Activated T-helper 9 cell treated with anti-CD3 and anti-CD28 coated beads, Interleukin-2, amount 50 U/mL, for 16 hours (primary cell): ENCODE data around the gene KCNJ10.
A peak's percentile ranks its signal among the peaks of the same experiment; 100 is the strongest.
"Not testable (repeated sequence)": the region's sequence is repeated elsewhere in the genome, so short reads cannot be mapped to it uniquely, and the experiment has no call there.

Source experiments
- DNase-seq: peaks from one replicate; pipeline ENCODE4 v3.0.0-alpha.2; 2020; ENCODE audit warnings: low read depth

The KCNJ10 gene

DNA sequence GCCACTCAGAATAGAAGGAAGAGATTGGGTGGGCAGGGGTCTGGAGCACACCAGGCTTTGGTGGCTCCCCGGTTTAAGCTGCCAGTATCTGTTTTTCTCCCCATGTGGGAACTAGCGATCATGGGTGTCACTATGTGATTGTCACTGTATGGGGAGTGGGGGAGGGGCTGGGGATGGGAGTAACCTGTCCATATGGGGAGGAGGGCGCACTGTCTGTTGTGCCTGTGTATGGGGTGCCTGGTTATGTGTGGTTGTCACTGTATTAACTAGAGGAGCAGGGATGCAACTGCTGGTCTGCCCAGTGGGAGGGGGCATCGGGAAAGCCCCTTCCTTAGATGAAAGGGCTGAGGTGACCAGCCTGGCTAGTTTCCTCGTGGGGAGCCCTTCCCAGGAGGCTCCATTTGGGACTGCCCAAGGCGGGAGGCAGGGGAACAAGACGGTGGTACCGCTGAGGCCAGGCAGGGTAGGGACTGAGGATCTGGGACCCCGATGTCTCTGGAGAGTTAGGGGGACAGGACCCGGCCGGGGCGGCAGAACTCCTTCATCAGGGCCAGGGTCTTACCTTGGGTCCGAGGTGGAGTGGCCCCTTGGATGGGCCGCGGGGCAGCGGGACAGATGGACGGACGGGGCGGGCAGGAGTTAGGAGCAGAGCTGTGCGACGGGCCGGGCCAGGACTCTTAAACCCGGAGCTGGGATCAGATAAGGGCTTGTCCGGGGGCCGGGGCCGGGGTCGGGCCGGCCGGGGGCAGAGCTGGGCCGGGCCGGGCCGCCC, at the start of gene KCNJ10:
Gene KCNJ10, minus strand, starts transcription at position 701 of the 772 bp plus-strand sequence. CDS start 27,628 bp downstream, outside the sequence.
- no peak for DNase-seq

DNA sequence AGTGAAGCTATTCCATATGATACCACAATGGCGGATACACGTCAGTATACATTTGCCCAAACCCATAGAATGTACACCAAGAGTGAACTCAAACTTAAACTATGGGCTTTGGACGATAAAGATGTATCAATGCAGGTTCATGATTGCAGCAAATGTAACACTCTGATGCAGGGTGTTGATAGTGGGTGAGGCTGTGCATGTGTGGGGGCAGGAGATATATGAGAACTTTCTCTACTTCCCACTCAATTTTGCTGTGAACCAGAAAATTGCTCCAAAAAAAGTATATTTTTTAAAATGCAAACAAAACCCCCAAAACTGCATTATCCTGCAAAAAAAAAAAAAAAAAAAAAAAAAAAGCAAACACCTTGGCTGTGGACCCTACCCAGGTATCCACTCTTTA, 49.0 kb upstream of the KCNJ10 start:
- DNase-seq, result no peak

DNA sequence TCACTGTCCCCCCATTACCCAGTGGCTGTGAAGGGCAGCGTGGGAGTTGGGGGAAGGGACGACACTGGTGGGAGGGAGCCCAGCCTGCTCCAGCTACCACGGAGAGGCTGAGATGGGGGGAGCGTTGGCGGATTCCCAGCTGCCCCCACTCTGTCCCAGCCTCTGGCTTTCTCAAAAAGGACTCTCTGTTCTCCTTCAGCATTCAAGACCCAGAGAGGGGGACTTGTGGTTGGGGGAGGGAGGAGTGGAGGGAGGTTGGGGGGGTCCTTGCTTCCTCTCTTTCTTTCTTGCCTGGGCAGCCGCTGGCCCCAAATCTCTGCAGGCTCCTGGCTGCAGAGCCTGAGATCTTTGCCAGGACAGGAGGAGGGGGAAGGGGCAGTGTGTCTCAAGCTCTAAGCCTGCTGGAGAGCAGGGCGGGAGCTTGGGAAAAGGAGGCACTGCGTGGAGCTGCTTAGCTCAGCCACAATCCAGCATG, 47.8 kb upstream of the KCNJ10 start:
- no peak for DNase-seq

DNA sequence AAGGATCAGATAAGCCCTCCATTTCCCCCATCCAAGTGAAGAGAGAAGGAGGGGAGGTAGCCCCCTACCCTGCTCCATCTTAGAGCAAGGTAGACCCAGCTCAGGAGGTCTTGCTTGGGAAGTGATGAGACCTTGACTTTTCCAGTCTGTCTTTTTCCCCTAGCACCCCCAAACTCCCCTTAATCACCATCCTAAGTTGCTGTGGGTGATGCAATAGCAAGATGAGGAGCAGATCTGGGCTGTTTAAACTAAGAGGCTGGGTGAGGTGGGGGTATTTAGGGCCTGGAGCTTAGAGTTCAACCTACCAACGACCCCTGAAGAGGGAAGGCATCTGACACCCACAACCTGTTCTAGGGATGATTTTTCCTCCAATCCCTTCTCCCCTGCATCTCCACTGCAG, 47.3 kb upstream of the KCNJ10 start:
- DNase-seq, result no peak

DNA sequence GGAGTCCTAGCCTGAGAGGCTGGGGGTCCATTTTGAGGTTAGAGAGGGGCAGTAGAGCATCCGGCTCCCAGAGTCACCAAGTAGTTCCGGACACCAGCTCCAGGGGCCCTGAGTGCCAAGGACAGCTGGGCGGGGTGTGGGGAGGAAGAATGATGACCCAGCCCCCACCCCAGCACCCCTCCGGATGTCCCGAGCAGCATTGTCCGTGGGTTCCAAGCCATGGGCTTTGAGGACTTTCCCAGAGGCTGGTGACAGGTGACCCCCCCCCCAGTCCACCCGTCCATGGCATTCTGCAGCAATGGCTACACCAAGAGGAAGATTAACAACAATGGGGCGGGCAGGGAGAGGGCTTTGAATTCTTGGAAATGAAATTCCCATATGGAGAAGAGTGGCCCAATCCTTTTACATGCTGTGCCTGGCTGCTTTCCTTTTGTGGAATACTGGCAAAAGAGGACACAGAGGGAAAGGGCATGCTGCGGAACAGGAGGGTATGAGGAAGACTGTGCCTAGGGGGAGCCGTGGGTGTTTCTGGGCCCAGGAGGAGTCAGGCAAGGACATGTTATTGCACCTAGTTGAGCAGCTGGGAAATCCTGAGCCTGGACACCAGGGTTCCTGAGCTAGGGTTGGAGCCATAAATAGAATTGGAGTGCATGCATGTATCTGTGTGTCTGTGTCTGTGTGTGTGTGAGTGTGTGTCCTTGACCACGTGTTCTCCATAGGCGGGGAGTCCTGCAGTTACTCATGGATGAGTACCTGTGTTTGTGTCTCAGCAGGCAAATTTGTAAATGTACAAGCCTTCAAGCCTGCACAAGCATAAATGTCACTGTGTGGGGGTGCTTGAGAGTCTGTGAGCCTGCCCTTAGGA, 46.6 kb upstream of the KCNJ10 start:
- DNase-seq, result no peak

DNA sequence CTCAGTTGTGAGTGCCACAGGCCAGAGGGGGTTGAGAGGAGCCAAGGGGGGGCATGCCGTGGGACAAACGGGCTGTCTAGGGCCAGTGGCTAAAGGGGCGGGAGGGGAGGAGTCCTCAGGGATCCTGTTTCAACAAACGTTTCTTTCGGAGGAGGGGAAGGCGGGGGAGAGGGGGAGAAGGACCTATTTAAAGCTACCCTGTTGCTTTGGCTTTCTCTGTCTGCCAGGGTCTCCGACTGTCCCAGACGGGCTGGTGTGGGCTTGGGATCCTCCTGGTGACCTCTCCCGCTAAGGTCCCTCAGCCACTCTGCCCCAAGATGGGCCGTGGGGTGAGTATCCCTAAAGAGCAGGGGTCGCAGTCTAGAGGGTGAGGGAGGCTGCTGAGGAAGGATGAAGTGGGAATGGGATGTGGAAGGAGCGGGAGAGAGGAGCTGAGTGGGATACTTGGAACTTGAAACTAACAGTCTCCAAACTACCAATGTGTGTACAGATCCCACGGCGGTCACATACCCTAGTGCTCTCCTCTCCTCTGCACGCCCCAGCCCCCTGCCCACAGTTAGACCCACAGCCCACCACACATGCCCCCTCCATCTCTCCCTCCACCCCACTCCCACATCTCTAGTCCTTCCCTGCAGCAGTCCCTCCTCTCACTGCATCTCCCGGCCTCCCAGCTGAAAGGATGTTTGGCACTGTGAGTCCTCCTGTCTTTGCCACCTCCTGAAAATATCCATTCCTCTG, 45.8 kb upstream of the KCNJ10 start, which contains the start of gene ATP1A2:
Gene ATP1A2, plus strand, starts transcription at position 215 of the 738 bp plus-strand sequence. Its CDS starts 103 bp downstream, at position 318.
- DNase-seq, result no peak

DNA sequence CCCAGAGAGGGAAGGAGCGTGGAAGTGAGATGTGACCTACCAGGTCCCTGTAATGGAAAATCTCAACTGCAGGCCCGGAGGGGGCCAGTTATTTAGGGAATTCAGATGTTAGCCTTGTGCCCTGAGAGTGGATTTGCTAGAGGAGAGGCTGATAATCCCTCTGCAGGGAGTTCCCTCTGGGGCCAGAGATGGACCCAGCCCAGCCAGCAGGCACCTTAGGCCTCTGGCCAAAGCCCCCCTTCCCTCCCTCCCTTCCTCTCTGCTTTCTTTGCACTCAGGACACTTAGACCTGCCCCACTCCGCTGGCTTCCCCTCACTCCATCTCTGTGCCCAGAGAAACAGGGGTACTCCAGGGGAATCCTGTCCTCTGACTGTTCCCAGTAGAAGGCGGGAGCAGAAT, 44.1 kb upstream of the KCNJ10 start:
- DNase-seq, result no peak

DNA sequence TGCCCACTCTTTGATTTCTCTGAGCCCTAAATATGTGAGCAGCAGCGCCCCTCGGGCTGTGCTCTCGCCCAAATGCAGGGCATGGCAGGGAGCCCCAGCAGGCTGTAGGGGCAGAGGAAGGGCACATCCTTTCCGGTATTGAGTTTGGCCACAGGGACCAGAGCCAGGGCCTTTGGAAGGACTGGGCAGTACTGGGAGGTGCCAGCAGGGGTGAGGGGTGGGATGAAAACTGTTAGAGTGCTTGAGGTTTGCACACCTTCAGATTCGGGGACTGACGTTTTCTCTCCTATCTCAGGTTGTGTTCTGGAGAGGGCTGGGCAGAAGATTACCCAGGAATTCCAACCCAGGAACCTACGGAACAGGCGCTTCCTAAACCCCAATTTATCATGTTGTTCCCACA, 43.4 kb upstream of the KCNJ10 start:
- DNase-seq, result no peak

DNA sequence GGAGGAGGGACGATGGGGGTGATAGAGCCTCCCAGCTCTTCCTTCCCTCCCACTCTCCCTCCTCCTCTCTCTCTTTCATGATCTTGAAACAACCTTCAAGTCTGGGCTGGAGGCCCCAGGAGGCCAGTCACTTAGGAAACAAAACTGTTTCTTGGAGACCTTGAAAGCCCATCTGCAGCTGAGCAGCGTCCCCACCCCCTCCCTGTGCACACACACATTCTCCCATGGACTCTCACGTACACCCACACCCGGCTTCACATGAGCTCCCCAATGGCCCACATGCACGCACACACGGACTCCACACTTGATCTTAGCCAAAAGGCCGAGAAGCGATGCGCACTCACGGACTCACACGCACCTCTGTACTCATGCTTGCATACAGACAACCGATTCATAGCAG, 42.4 kb upstream of the KCNJ10 start:
- DNase-seq, result no peak

DNA sequence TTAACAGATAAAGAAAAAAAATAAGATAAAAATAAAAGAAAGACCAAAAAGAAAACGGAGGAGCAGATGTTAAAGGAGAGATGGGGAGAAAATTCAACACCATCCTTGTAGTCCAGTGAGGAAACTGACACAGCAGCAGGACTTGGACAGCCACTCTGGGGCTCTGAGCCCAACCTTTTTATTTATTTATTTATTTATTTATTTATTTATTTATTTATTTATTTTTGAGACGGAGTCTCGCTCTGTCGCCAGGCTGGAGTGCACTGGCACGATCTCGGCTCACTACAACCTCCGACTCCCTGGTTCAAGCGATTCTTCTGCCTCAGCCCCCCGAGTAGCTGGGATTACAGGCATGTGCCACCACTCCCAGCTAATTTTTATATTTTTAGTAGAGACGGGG, 41.5 kb upstream of the KCNJ10 start:
- not testable (repeated sequence) for DNase-seq

DNA sequence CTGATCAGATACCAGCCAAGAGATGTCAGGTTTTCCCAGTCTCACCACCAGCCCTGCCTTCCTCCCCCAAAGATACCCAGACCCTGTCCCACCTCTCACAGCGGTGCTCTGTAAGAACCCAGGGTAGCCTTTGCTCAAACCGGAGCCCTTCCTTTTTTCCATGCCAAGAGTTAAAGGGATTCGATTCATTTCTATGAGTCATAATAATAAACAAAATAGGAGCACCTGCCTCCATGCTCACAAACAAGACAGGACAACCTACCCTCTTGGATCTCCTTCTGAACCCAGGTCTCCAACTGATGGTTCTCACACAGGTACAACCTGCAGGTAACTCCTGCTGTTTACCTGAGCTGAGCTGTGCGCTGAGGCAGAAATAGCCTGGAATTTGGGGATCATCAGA, 39.7 kb upstream of the KCNJ10 start:
- DNase-seq, result no peak

DNA sequence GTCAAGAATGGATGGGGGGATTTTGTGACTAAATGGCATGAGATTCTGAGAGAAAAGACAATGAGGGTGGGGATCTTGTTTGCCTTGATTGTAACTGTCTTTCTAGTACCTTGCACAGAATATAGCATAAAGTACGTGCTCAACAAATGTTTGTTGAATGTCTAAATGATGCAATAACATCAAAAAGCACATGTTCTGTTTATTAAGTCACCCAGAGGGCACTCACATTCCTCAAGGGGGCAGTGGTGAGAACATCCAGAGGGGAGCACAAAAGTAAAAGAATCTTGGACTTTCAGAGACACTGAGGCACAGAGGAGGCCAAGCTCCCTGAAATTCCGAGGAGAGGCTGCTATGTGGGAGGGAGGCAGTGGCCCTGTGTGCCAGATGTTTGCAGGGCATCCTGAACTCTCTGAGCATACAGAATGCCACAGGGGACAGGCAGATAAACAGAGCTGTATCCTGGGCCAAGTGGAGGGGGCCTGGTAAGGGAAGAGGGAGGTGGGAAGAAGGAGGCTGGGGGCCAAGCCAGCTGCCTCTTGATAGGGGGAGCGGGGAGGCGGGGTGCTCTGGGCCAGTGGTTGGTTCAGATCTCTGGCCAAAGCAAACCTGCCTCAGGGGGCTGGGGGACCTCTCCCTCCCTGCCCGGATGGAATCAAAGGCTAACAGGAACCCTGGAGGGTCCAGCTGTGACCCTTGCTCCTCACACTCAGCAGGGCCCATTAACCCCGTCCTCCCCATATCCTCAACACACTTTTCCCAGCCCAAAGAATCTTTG, 39.1 kb upstream of the KCNJ10 start:
- no peak for DNase-seq

DNA sequence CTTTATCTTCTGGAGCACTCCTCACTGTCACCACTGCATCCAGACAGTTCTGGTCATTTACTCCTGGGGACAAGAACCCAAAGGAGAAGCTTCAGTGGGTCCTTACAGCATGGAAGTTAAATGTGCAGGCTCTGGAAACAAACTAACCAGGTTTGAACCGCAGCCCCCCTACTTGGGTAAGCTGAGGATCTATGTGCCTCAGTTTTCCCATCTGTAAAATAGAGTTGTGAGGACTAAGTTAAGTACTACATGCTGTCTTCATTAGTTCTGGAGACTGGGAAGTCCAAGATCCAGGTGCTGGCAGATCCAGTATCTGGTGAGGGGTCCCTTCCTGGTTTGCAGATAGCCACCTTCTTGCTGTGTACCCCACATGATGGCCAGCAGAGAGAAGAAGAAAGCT, 37.6 kb upstream of the KCNJ10 start:
- DNase-seq, result no peak

DNA sequence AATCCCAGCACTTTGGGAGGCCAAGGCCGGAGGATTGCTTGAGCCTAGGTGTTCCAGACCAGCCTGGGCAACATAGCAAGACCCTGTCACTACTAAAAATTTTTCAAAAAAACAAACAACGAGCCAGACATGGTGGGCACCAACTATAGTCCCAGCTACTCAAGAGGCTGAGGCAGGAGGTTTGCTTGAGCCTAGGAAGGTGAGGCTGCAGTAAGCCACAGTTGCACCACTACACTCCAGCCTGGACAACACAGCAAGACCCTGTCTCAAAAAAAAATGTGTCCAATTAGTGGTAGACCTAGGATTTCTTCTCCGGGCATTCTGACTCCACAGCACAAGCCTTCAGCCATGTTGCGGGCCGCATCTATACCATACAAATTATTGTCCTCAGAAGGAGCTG, 35.2 kb upstream of the KCNJ10 start:
- no peak for DNase-seq

DNA sequence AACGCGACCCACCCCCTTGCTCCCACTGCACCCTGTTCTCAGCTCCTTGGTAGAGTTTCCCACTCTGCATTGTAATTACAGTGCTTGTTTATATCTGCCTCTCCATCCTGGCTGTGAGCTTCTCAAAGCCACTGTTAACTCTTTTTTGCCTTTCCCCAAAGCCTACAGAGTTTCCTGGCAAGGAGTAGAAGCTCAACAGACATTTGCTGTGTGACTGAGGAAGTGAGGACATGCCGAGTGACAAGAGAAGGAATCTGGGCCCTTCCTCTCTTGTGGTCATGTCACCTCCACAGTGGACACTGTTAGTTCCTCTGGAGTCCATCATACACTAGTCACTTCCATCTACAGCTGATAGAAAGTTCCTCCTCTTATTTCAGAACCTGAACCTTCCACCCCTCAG, 34.5 kb upstream of the KCNJ10 start:
- DNase-seq, result no peak

DNA sequence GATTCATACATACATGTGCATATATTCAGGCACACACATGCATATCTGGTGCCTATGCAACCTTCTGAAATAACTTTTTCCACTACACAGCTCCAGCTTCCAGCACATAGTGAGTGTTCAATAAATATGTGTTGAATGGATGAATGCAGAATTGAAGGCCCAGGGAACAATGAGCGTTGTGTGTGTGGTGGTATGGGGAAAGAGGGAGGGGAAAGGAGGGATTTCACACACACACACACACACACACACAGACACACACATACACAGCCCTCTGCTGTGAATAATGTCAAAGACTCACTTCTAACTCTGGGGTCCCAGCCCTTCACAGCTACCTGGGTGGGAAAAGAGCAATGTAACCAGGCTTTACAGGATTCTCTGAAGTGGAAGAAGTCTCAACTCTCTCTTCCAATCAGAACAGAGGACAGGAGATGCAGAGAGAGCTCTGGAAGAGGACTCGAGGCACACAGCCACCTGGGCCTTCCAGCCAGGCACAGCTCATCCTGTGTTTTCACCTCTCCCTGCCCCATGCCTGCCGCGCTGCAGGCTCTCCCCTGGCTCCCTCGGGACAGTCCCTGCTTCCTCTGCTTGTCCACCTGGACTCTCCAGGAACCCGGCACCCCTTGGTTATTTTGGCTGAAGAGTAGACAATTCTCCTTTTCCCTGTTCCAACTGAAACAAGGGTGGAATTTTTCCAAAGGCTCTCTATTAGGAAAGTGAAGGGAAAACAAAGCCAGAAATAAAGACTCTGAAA, 33.9 kb upstream of the KCNJ10 start:
- DNase-seq, result no peak

DNA sequence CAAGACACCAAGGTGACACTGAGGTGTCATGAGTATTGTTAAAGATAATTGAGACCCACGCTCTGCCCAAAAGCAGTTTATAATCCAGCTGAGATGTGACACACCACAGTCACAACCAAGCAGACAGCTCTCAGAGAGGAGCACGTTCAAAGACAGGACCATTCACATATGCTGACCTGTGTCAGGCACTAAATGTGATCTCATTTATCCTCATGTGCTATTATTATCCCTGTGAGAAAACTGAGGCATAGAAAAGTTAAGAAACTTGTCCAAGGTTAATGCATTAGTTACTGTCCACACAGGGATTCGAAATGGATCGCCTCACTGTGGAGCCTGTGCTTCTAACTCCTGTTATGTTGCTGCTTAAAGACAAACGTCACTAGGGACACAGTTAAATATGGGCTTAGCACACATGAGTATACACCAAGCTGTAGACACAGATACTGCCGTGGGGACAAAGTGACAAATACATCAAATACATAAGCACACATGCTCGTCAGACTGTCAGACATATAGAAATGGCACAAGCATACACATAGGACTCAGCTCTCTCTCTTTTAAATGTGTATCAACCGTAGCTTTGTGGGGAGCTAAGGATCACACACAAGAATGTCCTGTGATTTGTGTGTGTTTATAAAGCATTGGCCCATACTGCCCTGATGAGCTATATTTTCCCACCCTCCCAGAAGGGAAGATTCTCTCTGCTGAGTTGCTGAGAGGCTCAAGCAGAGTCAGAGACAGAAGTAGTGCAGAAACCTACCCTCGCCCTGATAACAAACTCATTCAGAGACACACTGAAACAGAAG, 32.0 kb upstream of the KCNJ10 start:
- no peak for DNase-seq

DNA sequence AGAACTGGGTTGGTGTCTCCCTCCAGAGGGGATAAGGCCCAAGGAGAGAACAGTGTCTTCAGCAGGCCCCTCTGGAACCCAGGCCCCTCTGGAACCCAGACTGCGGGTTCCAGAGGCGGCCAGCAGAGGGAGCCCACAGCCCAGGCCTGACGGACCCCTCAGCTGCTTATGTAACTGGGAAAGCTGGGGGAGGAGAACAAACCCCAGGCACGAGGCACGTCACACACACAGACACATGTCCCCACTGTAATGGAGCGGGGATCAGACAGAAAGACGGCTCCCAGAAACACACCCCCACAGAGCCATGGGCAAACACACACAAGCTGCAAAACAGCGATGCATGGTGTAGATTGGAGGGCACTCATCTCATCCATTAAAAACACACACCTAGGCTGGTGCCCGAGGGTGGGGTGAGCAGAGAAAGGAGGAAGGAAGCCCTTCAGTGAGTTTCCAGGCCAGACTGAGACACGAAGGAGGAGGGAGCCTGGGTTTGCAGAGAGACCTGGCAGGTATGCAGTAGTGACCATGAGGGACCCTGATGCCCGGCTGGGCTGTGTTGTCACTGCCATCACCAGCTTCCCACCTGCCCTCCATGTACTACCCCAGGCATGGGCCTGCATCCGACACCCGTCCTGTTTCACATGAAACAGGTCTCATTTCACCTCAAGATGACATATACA, 31.2 kb upstream of the KCNJ10 start:
- peak; percentile 52 for DNase-seq

DNA sequence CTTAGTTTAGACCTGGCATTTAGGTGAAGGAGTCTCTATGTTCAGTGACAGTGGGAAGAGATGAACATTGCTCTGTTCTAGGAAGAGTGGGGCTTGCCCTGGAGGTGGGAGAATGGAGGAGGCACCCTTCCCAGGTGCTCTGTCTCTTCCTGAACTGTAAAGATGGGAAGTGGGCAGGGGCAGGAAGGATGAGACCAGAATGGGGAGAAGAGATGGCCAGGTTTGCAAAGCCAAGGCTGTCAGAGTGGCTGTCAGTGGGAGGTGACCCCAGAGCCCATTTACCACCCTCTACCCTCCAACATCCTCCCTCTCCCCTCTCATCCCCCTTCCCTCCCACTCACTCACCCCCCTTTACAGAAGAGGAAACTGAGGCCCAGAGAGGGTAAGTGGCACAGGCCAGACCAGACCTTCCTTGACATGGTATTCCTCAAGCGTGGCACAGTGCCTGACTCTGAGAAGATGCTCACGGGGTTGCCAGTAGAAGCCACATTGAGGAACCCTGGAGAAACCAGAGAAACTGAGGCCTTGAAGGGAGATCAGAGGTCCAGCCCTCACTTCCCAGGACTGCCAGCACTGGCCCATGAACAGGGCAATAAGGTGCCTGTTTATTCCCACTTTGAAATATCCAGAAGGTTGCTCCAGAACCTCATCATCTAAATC, 29.9 kb upstream of the KCNJ10 start:
- no peak for DNase-seq
